Measurements from ENCODE around the gene BTLA.
"Not testable (repeated sequence)": the region's sequence is repeated elsewhere in the genome, so short reads cannot be mapped to it uniquely, and the experiment has no call there.

The BTLA gene

GRCh38 chr3:112464264-112464663 is 35.0 kb downstream of the BTLA start:
- no peak for DNase-seq (ENCODE audit: extremely low spot score)
- CTCF ChIA-PET, result no interaction called here
- TF ChIP-seq FOXA1 (IDR thresholded peaks at IDR 0.05) (no peak), FOXM1 (IDR thresholded peaks at IDR 0.05; ENCODE audit: borderline replicate concordance) (no peak), NFRKB (IDR thresholded peaks at IDR 0.05) (no peak), LEF1 (IDR thresholded peaks at IDR 0.05; ENCODE audit: borderline replicate concordance) (no peak), TARDBP (IDR thresholded peaks at IDR 0.05) (no peak), PKNOX1 (IDR thresholded peaks at IDR 0.05) (no peak), HDGF (IDR thresholded peaks at IDR 0.05; ENCODE audit: borderline replicate concordance) (no peak), ZNF384 (IDR thresholded peaks at IDR 0.05) (no peak), SP1 (IDR thresholded peaks at IDR 0.05) (no peak), CTBP1 (IDR thresholded peaks at IDR 0.05; ENCODE audit: borderline replicate concordance) (no peak), L3MBTL2 (conservative IDR thresholded peaks at IDR 0.05) (no peak), ARNT (IDR thresholded peaks at IDR 0.05) (no peak)
- POLR2A ChIA-PET, result no interaction called here

- CTCF ChIA-PET, result no interaction called here
- DNase-seq (ENCODE audit: extremely low spot score), result no peak
- POLR2A ChIA-PET, result no interaction called here
- TF ChIP-seq NFRKB (IDR thresholded peaks at IDR 0.05) (no peak), SUZ12 (IDR thresholded peaks at IDR 0.05) (no peak), L3MBTL2 (conservative IDR thresholded peaks at IDR 0.05) (no peak), FOXM1 (IDR thresholded peaks at IDR 0.05; ENCODE audit: borderline replicate concordance) (no peak), PKNOX1 (IDR thresholded peaks at IDR 0.05) (no peak), BHLHE40 (IDR thresholded peaks at IDR 0.05; ENCODE audit: borderline replicate concordance) (no peak), ELF4 (IDR thresholded peaks at IDR 0.05) (no peak), CTBP1 (IDR thresholded peaks at IDR 0.05; ENCODE audit: borderline replicate concordance) (no peak), SP1 (IDR thresholded peaks at IDR 0.05) (no peak), FOXK2 (IDR thresholded peaks at IDR 0.05) (no peak), HDGF (IDR thresholded peaks at IDR 0.05; ENCODE audit: borderline replicate concordance) (no peak), ZNF384 (IDR thresholded peaks at IDR 0.05) (no peak), FOXA1 (IDR thresholded peaks at IDR 0.05) (no peak), LEF1 (IDR thresholded peaks at IDR 0.05; ENCODE audit: borderline replicate concordance) (no peak), TARDBP (IDR thresholded peaks at IDR 0.05) (no peak)
Observed at GRCh38 chr3:112463250-112463649, 36.0 kb downstream of the BTLA start.

GRCh38 chr3:112461787-112462186 is 37.5 kb downstream of the BTLA start:
- CTCF ChIA-PET; DNase-seq (ENCODE audit: extremely low spot score); POLR2A ChIA-PET: not testable (repeated sequence)

GRCh38 chr3:112460519-112461195 is 38.6 kb downstream of the BTLA start:
- CTCF ChIA-PET, result no interaction called here
- no peak for TF ChIP-seq FOXK2 (IDR thresholded peaks at IDR 0.05)
- no peak for TF ChIP-seq FOXA1 (IDR thresholded peaks at IDR 0.05)
- POLR2A ChIA-PET, result no interaction called here
- DNase-seq (ENCODE audit: extremely low spot score), result no peak

- POLR2A ChIA-PET, result no interaction called here
- TF ChIP-seq ZNF384 (IDR thresholded peaks at IDR 0.05) (no peak), ELF4 (IDR thresholded peaks at IDR 0.05) (no peak), PKNOX1 (IDR thresholded peaks at IDR 0.05) (no peak), TARDBP (IDR thresholded peaks at IDR 0.05) (no peak), ARNT (IDR thresholded peaks at IDR 0.05) (no peak)
- DNase-seq (ENCODE audit: extremely low spot score), result no peak
- CTCF ChIA-PET, result no interaction called here
Observed at GRCh38 chr3:112459750-112460149, 39.5 kb downstream of the BTLA start.

- no peak for TF ChIP-seq FOXA1 (IDR thresholded peaks at IDR 0.05)
- no peak for TF ChIP-seq PKNOX1 (IDR thresholded peaks at IDR 0.05)
- no peak for TF ChIP-seq HDGF (IDR thresholded peaks at IDR 0.05; ENCODE audit: borderline replicate concordance)
- TF ChIP-seq L3MBTL2 (conservative IDR thresholded peaks at IDR 0.05), result no peak
- TF ChIP-seq ARNT (IDR thresholded peaks at IDR 0.05), result no peak
- TF ChIP-seq TARDBP (IDR thresholded peaks at IDR 0.05), result no peak
- TF ChIP-seq LEF1 (IDR thresholded peaks at IDR 0.05; ENCODE audit: borderline replicate concordance), result no peak
- TF ChIP-seq ZNF384 (IDR thresholded peaks at IDR 0.05), result no peak
- TF ChIP-seq ELF4 (IDR thresholded peaks at IDR 0.05), result no peak
- no peak for TF ChIP-seq CTBP1 (IDR thresholded peaks at IDR 0.05; ENCODE audit: borderline replicate concordance)
- TF ChIP-seq SUZ12 (IDR thresholded peaks at IDR 0.05), result no peak
- no peak for TF ChIP-seq FOXM1 (IDR thresholded peaks at IDR 0.05; ENCODE audit: borderline replicate concordance)
- TF ChIP-seq FOXK2 (IDR thresholded peaks at IDR 0.05), result no peak
- no peak for TF ChIP-seq SP1 (IDR thresholded peaks at IDR 0.05)
- no peak for TF ChIP-seq BHLHE40 (IDR thresholded peaks at IDR 0.05; ENCODE audit: borderline replicate concordance)
- TF ChIP-seq NFRKB (IDR thresholded peaks at IDR 0.05), result no peak
- POLR2A ChIA-PET, result no interaction called here
- DNase-seq (ENCODE audit: extremely low spot score), result no peak
- CTCF ChIA-PET, result no interaction called here
Observed at GRCh38 chr3:112456147-112456546, 43.1 kb downstream of the BTLA start.

Data from HEK293T (cell line).